SK-N-MC (cell line): ENCODE data around the gene NLGN1.

ENCODE experiments used
- EZH2 ChIP-seq: fragments of 200-600 bp; sonication (generic); IDR thresholded peaks from one replicate; pipeline ENCODE4 v1.6.1; 2017; ENCODE audit warnings: antibody characterized with exemption
- FOXP2 ChIP-seq: optimal IDR thresholded peaks from 2 replicates; pipeline ENCODE3; 2011; ENCODE audit warnings: mild to moderate bottlenecking, moderate library complexity; ENCODE audit not compliant: insufficient read depth; ENCODE audit errors: extremely low read length, control extremely low read depth
- POLR2AphosphoS5 ChIP-seq: IDR thresholded peaks from 2 replicates; pipeline ENCODE4 v1.6.1; 2012; ENCODE audit warnings: mild to moderate bottlenecking, low read depth, low read length, borderline replicate concordance

DNA sequence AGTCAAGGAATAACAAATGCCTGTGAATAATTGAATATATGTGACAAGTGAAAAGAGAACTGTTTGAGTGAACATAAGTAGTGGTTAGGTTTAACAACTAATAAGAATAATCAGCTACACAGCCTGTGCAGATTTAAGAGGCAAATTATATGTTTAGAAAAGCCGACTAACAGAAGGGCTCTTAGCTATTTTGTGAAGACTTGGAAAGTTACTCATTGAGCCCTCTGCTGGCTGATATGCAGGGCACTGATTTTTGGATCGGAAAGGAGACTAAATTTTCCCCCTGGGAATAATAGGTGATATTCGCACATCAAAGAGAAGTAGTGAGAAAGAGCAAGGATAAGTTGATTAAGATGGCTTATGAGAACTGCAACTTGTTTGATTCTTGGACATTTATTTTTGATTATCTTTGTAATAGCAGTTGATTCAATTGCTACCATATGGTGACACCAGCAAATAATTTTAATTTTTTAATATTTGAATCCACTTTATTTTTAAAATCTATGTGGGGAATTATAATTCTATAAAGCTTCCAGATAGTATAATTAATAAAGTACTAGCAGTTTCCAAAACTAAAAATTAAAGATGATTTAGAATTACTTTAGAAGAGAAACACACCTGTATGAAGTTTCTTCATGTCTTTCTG, 156.2 kb downstream of the NLGN1 start:
- TF ChIP-seq POLR2AphosphoS5 (no peak), EZH2 (no peak), FOXP2 (no peak)
